HL-60/S4 (cell line): Measurements from ENCODE around the gene SGIP1.

ENCODE experiments used
- in situ Hi-C: fragments of 300-500 bp; cut with MboI; formaldehyde crosslinking; loops from 2 replicates; pipeline ENCODE4 v1.14.3; 2022; ENCODE audit warnings: low sequenced_read_pairs

Gene SGIP1

DNA sequence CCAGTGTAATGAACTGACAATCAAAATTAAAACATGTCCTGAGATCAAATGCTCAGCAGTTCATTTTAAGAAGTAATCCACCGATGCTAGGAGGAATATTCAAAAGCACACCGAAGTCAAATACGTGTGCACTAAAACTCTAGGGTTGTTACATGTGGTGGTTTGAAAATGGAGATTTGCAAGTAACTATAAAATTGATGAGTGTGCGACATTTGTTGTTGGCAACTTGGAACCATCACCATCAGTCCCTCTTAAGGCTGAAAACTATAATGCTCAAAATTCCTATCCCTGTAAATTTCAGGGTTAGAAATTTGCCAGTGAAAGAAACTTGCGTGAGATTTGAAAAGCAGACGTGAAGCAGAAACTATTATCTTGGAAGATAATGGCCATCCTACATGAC lies 13.3 kb upstream of the SGIP1 start:
- in situ Hi-C loops, result no loop called here

DNA sequence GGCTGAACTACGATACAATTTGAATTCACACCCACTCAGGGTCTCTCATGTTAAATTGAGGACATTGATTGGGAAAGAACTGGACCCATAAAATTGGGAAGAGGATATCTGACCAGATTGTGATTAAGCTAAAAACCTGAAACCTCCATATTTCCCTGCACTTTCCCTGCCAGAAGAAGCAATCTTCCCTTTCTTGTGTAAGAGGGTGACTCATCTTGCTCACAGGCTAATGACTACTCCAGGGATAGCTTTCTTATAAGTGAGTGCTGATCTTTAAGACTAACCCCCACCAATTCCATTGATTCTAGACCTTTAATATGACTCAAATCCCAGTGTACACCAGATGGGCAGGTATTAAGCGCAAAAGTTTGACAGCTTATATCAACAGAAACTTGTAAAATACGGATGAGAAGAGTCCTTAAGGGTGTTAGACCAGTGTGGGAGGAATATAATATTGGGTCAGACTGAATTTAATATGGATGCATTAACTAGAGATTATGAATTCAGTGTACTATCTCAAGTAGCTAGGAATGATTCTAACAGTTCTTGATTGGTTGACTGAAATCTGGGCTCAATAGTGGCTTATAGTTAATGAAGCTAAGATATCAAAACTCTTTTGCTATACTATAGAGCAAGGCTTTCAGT lies 12.1 kb upstream of the SGIP1 start:
- in situ Hi-C loops, result no loop called here

DNA sequence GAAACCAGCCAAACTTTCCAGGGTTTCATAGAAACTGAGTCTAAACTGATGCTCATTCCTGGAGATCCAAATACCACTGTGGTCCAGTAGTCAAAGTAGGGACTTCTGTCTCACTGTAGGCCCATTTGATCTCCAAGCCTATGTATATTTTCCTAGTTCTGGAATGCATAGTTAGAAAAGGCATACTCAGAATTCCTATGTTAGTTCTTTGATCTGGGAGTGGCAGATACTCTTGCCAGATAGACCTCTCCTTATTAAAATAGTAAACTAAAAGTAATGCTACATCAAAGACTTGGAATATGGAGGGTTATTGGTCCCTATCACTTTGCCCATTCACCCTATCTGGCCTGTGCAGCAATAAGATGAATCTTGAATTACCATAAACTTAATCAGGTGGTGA lies 10.4 kb upstream of the SGIP1 start:
- in situ Hi-C loops, result no loop called here

DNA sequence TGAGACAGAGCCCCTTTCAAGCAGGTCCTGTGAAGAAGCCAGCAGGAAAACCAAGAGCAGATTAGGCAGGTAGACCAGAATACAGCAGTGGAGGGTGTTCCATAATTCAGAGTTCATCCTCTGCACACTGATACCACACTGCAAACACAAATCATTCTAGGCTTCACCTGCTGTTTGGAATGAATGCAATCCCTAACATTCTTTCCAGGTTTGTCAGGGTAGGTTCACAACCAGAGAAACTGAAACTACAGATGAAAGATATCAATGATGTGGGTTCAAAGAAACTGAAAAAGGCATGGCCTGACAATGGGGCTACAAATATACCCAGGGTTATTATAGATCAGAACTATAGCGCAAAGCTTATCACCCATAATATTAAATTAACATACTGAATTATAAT lies 8.9 kb upstream of the SGIP1 start:
- in situ Hi-C loops, result no loop called here

DNA sequence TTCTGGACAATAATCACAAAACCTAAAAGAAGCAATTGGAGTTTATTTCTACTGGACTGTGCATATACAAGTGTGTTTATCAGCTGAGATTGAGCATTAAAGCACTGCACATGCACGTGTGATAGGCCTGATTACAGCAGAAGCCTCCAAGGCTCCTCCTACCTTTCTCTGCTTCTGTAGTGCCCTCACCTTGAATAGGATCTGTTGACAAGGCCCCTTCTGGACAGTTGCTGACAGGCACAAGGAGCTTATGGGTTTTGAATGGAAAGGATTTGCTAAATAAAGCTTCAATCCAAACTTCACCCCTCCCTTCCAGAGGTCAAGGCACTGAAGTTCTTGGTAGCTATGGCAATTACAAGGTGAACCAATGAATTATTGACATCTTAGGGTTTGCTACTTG lies 7.9 kb upstream of the SGIP1 start:
- in situ Hi-C loops, result no loop called here

DNA sequence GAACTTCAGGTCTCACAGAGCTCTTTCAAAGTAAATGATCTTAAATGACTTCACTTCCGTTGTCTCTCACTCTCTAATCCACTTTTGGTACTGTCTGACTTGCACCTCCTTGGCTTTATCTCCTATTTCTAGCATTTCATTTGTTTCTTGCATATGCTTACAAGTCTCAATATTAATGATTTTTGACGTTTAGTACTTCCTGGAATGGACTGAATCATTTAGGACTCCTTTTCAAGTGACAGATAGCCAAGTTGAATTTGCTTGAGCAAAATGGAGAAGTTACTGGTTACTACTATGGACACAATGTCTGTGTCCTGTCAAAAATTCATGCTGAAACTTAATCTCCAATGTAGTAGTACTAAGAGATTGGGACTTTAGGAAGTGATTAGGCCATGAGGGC lies 7.0 kb upstream of the SGIP1 start:
- in situ Hi-C loops, result no loop called here

DNA sequence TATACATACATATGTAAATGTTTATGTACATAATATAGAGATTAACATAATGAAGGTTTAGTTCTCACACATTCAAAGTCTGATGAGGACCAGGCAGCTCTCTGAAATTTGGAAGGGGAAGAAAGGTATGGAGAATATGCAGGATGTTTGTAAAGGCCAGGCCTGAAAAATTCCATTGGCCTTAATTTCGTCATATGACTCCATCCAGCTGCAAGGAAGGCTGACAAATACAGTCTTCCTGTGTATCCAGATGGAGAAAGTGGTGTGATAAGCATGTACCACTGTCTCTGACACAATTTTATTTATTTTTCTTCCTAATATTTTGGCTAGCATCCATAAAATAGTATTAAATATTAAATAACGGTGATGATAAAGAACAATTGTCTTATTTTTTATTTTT lies 6.3 kb upstream of the SGIP1 start:
- in situ Hi-C loops, result no loop called here

DNA sequence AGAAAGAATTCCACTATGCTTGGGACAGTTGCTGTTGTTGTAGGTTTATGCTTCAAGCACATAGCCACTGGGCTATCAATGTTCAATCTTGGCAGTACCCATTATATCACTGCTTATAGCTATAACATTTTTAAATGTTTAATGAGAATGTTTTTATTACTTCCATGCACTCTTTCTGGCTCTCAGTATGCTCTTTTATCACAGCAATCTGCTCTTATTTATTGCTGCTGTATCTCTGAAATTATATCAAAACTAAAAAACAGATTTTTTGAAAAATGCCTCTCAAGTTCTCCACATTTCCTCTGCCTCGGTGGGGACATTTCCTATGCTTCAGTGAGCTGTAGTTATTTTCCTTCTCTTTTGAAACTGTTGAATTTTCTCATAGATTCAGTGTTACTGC lies 5.4 kb upstream of the SGIP1 start:
- in situ Hi-C loops, result no loop called here

DNA sequence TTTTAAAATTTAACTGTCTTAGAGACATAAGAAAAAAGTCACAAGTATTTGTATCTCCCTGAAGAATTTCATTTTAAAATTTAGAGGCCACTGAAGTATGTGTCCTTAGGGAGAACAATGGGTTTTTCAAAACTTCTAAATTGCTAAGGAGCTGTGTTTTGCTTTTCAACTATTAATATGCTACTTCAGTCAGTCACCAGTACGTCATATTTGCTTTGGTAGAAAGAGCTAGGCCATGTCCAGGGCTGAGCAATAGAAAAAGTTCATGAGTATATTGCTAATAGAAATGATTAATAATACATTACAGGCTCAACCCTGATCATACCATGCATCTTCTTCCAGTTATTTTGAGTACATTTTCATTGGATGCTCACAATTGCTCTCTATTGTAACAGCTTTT lies 1.7 kb upstream of the SGIP1 start:
- in situ Hi-C loops, result no loop called here

DNA sequence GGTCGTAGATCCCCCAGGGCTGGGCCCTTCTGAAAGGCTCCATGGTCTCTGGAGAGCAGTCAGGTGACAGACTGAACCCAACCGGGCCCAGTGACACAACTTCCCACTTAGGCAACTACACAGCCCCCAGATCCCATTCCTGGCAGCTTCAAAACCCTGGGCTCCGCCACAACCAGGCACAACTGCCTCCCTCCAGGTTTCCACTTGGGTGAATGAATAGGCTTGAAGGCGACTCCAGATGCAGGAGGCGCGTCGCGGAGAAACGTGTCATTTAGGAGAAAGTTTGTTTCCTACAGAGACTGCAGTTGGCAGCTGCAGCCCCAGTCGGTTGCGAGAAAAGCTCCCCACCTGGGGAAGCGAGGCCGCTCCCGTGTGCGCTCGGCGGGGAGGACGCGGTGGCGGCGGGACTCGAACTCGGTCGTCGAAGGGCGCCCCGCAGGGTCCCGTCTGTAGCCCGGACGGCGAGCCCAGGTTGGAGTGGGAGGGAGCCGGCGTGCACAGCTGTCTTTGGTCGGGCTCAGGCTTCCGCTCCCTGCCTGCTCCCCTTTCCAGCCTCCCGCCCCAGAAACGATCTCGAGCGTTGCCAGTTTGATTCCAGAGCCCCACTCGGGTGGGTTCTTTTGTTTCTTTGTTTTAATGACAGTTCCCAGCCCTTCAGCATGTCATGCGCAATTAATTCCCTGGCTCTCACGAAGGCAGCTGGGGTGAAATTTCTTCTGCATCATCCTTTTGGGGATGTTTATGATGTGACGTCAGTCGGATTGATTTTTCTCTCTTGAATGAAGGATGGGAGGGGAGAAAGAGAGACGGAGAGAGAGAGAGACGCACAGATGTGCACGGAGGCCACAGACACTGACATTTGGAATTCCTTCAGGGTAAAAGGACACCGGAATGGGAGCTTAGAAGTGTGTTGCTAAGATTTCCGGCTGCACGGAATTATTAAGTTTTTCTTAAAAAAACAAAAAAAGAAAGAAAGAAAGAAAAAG lies 862 bp upstream of the SGIP1 start:
- in situ Hi-C loops, result no loop called here

DNA sequence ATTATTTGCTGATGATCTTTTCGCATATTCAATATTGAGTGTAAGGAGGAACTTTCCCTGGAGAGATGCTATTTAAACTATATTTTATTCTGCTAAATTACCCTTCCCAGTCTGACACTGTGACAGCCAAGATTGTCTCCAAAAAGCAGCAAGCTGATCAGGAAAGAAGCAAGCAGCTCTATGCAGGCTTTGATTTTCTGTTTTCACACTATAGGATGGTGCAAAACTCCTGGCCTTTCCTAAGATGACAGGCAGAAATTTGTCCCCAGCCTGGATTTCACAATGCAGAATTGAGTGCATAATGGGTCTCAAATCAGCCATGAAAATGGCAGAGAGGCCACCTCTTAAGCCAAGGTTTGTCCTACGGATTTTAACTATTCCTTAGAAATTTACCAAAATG lies 1.1 kb downstream of the SGIP1 start:
- in situ Hi-C loops, result no loop called here

DNA sequence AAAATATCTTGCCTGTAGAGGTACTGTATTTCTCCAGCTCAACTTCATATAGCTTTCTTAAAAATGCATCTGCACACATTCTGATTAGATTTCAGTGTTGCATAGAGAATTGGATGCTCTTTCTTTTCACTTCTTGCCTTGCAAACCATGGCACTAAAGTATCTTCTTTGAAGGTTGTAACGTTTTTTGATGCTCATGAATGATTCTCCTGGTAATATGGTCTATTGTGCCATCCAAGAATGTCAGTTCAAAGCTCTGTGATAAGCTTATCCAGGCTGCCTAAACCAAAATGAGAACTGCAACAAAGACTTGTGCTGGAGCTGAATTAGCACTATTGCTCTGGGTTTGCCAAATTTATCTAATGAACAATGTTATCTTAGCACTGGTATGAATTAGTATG lies 1.9 kb downstream of the SGIP1 start:
- in situ Hi-C loops, result no loop called here

DNA sequence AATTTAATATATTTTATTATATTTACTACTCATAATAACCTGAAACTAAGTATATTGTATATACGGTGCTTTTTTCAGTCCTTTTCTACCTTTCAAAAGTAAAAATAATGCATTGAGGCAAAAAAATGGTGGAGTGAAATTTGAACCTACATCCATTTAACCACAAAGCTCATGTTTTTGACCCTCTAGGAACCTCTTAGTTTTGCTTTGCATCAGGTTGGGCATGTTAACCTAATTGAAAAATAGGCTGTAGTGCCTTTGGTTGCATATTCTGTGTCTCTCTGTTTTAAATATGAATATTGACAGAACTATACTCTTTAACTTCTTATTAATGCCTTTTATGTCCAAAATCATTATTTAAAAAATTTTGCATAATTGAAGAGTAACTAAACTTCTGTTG lies 3.8 kb downstream of the SGIP1 start:
- in situ Hi-C loops, result no loop called here

DNA sequence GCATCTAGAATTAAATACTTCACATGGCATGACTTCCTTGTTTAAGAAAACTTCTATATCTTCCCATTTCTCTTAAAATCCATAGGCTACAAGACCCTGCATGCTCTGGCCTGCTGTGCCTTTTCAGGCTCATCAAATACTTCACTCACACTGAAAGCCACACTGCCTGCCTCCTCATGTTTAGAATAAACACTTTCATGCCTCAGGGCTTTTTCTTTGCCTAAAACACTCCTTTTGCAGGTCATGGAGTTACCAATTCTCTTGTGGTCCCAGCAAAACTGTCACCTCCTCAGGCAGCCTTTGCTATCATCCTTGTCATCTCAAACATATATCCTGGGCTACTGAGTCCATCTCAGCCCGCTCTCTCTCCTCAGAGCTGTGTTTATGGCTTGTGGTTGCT lies 5.5 kb downstream of the SGIP1 start:
- in situ Hi-C loops, result no loop called here

DNA sequence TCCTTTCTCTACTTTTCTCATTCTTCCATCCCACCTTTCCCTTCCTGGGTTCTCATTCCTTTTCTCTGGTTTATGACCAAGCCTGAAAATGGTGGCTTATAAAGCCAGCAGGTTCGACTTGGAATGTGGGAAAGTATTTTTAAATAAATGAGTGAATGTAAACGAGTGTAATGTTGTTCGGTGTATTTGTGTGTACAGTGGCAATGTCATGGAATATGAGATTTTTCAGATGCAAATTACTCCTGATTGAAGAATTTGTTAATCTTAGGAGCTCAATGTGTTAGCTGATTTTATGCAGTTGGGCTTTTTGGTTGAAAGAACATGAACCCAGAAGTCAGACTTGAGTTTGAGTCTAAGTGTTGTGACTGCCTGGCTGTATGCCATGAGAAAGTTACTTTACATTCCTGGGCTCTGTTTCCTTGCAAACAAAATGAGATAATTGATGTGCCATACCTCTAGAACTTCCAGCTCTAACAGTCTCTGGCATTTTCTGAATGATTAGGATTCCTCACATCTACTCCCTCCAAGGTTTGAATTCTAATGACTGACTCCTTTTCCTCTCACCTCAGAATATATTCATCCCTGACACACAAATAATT lies 6.6 kb downstream of the SGIP1 start:
- in situ Hi-C loops, result no loop called here

DNA sequence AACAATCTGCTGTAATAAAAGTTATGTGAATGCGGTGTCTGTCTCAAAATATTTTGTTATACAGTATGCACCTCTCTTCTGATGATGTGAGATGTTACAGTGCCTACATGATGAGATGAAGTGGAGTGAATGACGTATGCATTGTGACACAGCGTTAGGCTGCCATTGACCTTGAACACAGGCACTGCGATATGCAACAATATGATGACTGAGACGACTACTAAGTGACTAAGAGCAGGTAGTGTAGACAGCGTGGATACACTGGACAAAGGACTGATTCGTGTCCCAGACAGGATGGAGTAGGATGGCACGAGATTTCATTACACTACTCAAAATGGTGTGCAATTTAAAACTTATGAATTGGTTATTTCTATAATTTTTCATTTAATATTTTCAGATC lies 8.4 kb downstream of the SGIP1 start:
- in situ Hi-C loops, result no loop called here

DNA sequence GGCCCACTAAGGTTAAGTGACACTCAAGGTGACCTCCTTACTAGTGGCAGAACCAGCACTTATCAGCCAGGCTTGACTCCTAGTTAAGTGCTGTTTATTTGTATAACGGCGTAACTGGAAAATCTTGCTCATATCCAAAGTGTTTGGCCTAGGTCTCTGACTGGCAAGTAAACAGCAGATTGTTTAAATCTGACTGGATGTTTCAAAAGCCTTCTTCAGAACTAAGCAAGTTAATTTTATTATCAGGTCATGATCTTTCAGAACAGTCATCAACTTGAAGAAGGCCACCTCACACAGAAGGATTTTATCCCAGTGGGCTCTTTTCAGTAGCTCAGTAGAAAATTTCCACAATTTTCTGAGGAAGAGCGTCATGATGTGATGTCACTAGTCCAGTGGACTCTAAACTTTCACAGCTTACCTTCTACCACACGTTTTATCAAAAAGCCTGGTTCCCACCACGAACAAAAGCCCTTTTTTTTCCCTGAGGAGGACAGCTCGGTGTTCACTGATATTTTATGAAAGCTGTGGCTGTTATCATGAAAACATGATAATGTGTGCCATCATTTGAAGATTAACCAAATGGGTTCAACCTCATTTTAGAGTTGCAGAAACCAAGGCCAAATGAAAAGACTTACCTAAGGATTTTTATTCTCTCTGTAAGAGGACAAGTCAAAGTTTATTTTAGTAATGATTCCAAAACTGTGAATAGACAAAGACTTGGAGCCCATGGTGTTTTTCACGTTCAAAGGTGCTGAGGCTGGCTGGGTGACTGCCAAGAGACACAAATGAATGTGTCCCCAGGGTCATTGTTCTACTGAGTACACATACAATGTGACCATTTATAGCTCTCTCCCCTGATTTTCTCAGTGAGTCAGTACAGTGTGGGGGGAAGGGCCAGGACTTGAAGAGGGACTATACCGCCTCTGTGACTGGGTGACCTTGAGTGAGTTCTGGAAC lies 9.1 kb downstream of the SGIP1 start:
- in situ Hi-C loops, result no loop called here

DNA sequence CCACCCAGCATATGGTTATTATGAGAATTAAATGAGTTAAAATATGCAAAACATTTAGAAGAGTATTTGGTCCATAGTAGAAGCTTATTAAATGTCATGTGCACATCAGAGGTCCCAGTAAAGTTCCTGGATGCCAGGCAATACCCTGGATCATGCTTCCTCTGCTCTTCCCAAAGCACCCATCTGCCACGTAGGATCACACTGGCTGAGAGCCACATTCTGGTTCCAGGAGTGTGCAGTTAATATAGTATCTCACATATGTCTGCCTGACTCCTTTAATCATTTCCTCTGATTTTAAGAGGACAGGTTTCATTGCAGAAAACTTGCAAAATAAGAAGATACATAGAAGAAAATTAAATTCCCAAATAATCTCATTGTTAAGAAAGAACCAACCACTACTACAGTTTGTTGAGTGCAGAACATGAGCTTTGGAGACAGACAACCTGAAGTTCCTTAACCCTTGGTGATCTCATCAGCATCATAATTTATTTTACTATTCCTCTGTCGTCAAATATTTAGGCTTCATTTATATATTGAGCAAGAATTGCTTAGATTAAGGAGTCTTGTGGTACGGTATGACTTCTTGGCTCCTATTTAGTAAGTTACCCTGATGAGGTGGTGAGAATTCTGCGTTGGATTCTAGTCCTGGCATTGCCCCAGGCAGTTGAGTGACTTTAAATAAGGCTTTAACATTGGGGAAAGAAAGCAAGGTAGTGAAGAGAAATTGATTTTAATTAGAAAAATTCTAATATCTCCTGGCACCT lies 12.3 kb downstream of the SGIP1 start:
- in situ Hi-C loops, result no loop called here

DNA sequence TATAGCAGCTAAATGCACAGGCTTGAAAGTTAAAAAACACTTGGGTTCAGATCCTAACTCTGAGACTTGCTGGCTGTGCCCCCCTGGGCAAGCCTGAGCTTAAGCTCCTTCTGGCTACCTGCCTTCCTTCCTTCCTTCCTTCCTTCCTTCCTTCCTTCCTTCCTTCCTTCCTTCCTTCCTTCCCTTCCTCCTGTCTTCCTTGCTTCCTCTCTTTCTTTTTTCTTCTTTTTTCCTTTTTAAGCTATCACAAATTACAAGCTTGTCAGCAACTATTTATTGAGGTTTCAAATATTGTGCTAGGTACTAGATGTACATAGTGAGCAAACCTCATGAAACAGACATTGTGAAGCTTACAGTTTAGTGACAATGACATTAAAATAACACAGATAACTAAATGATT lies 15.1 kb downstream of the SGIP1 start:
- in situ Hi-C loops, result no loop called here

DNA sequence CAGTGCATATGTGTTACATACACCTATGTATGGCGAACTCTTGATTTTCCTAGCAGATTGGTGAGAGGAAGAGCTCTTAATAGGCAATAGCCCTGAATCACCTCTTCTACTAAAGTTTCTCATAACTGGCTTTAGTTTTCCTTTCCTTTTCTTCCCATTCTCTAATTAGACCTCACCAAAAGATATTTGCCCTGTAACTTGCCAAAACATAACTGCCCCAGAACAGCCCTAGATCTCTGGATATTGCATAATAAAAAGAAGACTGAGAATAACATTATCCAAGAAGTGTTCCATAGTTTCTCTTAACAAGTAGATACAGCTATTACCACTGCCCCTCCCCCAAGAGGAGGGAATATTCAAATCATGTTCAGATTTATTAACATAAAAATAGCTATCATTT lies 16.3 kb downstream of the SGIP1 start:
- in situ Hi-C loops, result no loop called here
